Measurements from ENCODE around the gene TMEM204.
A peak's percentile ranks its signal among the peaks of the same experiment; 100 is the strongest.

Gene TMEM204

GRCh38 chr16:1523581-1524245 lies 9.8 kb upstream of the TMEM204 start:
- DNase-seq: no peak

- DNase-seq: no peak
Measured at GRCh38 chr16:1524366-1524765, 9.1 kb upstream of the TMEM204 start.

- no peak for DNase-seq
Measured at GRCh38 chr16:1525871-1526607, 7.4 kb upstream of the TMEM204 start.

- DNase-seq: no peak
Measured at GRCh38 chr16:1526608-1527555, 6.6 kb upstream of the TMEM204 start.

GRCh38 chr16:1527836-1528811 lies 5.3 kb upstream of the TMEM204 start:
- peak; percentile 52 for DNase-seq

- no peak for DNase-seq
Measured at GRCh38 chr16:1528921-1529537, 4.4 kb upstream of the TMEM204 start.

- DNase-seq: no peak
Measured at GRCh38 chr16:1530349-1530882, 3.0 kb upstream of the TMEM204 start.

GRCh38 chr16:1530883-1531637 lies 2.4 kb upstream of the TMEM204 start:
- peak; percentile 76 for DNase-seq

GRCh38 chr16:1531638-1531910 lies 1.9 kb upstream of the TMEM204 start:
- DNase-seq: no peak

GRCh38 chr16:1532081-1532760 lies 1.2 kb upstream of the TMEM204 start:
- peak; percentile 15 for DNase-seq

GRCh38 chr16:1532771-1533170 lies 695 bp upstream of the TMEM204 start:
- DNase-seq: no peak

- DNase-seq: peak; percentile 19
Measured at GRCh38 chr16:1534021-1535020, 855 bp downstream of the TMEM204 start.

- peak; percentile 6 for DNase-seq
Measured at GRCh38 chr16:1535391-1536291, 2.2 kb downstream of the TMEM204 start.

GRCh38 chr16:1536601-1537000 lies 3.1 kb downstream of the TMEM204 start:
- DNase-seq: no peak

- no peak for DNase-seq
Measured at GRCh38 chr16:1537138-1537577, 3.7 kb downstream of the TMEM204 start.

GRCh38 chr16:1537763-1538289 lies 4.4 kb downstream of the TMEM204 start:
- no peak for DNase-seq
